ENCODE results near the gene CCDC197. TPM values are rescaled to one million over a fixed set of nuclear protein-coding genes. Genes with fewer than 3 reads are reported as not detected.
A peak's percentile ranks its signal among the peaks of the same experiment; 100 is the strongest.

CCDC197 gene
- total RNA-seq, 1 donor from 2014 or later: not detected

- Mint-ChIP-seq H3K4me3 (no peak overlapping the region), H3K36me3 (peaks cover 9% of the 10 kb centered on the region), H3K9me3 (no peaks in the 10 kb centered on the region), H3K27me3 (ENCODE audit: insufficient read depth, low read depth) (peaks cover 10% of the 10 kb centered on the region), H3K27ac (peak overlapping the region; percentile 51), H3K4me1 (peaks cover 27% of the 10 kb centered on the region)
- no peak overlapping the region for H3K27ac ChIP-seq
- peaks cover 3% of the 10 kb centered on the region for H3K79me2 ChIP-seq (ENCODE audit: low read depth)
- H3K9me3 ChIP-seq (ENCODE audit: low read depth): no peaks in the 10 kb centered on the region
- H3K4me2 ChIP-seq: no peak overlapping the region
- DNase-seq (ENCODE audit: low spot score): no peak
- no peak overlapping the region for H2AFZ ChIP-seq (replicated peaks)
- no peaks in the 10 kb centered on the region for H3K27me3 ChIP-seq
- peaks cover 4% of the 10 kb centered on the region for H3F3A ChIP-seq (ENCODE audit: low read depth)
- peaks cover 4% of the 10 kb centered on the region for H3K4me1 ChIP-seq
- H3K9ac ChIP-seq: no peak overlapping the region
- no peaks in the 10 kb centered on the region for H4K20me1 ChIP-seq (ENCODE audit: low read depth)
- H3K4me3 ChIP-seq: no peak overlapping the region
- TF ChIP-seq EZH2 (IDR thresholded peaks at IDR 0.05) (no peak), EZH2phosphoT487 (IDR thresholded peaks at IDR 0.05) (no peak), CTCF (IDR thresholded peaks at IDR 0.05) (no peak)
- H3K36me3 ChIP-seq: no peaks in the 10 kb centered on the region
Measured at GRCh38 chr14:94029671-94030203, 32.6 kb downstream of the CCDC197 start.

- Histone ChIP-seq H3K36me3 (no peaks in the 10 kb centered on the region), H3K4me2 (no peak overlapping the region), H3K4me3 (no peak overlapping the region), H3K9ac (no peak overlapping the region), H2AFZ (replicated peaks) (no peak overlapping the region), H3F3A (ENCODE audit: low read depth) (peaks cover 4% of the 10 kb centered on the region), H4K20me1 (ENCODE audit: low read depth) (no peaks in the 10 kb centered on the region), H3K79me2 (ENCODE audit: low read depth) (peaks cover 3% of the 10 kb centered on the region), H3K9me3 (ENCODE audit: low read depth) (no peaks in the 10 kb centered on the region), H3K27me3 (no peaks in the 10 kb centered on the region), H3K27ac (no peak overlapping the region), H3K4me1 (peaks cover 4% of the 10 kb centered on the region)
- H3K27ac Mint-ChIP-seq: peak overlapping the region; percentile 72
- H3K9me3 Mint-ChIP-seq: no peaks in the 10 kb centered on the region
- TF ChIP-seq CTCF (IDR thresholded peaks at IDR 0.05) (no peak), EZH2 (IDR thresholded peaks at IDR 0.05) (no peak), EZH2phosphoT487 (IDR thresholded peaks at IDR 0.05) (no peak)
- DNase-seq (ENCODE audit: low spot score): no peak
- H3K27me3 Mint-ChIP-seq (ENCODE audit: insufficient read depth, low read depth): peaks cover 10% of the 10 kb centered on the region
- no peak overlapping the region for H3K4me3 Mint-ChIP-seq
- peaks cover 9% of the 10 kb centered on the region for H3K36me3 Mint-ChIP-seq
- peaks cover 27% of the 10 kb centered on the region for H3K4me1 Mint-ChIP-seq
Measured at GRCh38 chr14:94030571-94030970, 33.5 kb downstream of the CCDC197 start.

- Mint-ChIP-seq H3K9me3 (no peaks in the 10 kb centered on the region), H3K4me1 (peaks cover 21% of the 10 kb centered on the region), H3K27me3 (ENCODE audit: insufficient read depth, low read depth) (peaks cover 10% of the 10 kb centered on the region), H3K4me3 (no peak overlapping the region), H3K27ac (no peak overlapping the region), H3K36me3 (peaks cover 9% of the 10 kb centered on the region)
- Histone ChIP-seq H3F3A (ENCODE audit: low read depth) (peaks cover 4% of the 10 kb centered on the region), H3K27ac (no peak overlapping the region), H3K27me3 (no peaks in the 10 kb centered on the region), H3K9me3 (ENCODE audit: low read depth) (no peaks in the 10 kb centered on the region), H3K79me2 (ENCODE audit: low read depth) (peaks cover 3% of the 10 kb centered on the region), H3K9ac (no peak overlapping the region), H2AFZ (replicated peaks) (no peak overlapping the region), H3K4me1 (peaks cover 4% of the 10 kb centered on the region), H4K20me1 (ENCODE audit: low read depth) (peaks cover 7% of the 10 kb centered on the region), H3K4me3 (no peak overlapping the region), H3K4me2 (no peak overlapping the region), H3K36me3 (no peaks in the 10 kb centered on the region)
- no peak for DNase-seq (ENCODE audit: low spot score)
- no peak for TF ChIP-seq EZH2 (IDR thresholded peaks at IDR 0.05)
- TF ChIP-seq EZH2phosphoT487 (IDR thresholded peaks at IDR 0.05): no peak
- no peak for TF ChIP-seq CTCF (IDR thresholded peaks at IDR 0.05)
Measured at GRCh38 chr14:94031161-94031882, 34.2 kb downstream of the CCDC197 start.

Data from neural progenitor cell (in vitro differentiated cells).